Ishikawa (cell line): Measurements from ENCODE around the gene FBH1.

Experiments
- CREB1 ChIP-seq: IDR thresholded peaks from 2 replicates; pipeline ENCODE4 v1.6.1; 2012; ENCODE audit warnings: low read depth
- FOXM1 ChIP-seq: IDR thresholded peaks from 2 replicates; pipeline ENCODE4 v1.6.1; 2012; ENCODE audit warnings: low read depth, borderline replicate concordance
- TCF12 ChIP-seq: IDR thresholded peaks from 2 replicates; pipeline ENCODE4 v1.6.1; 2012; ENCODE audit warnings: low read depth
- TEAD4 ChIP-seq: IDR thresholded peaks from 2 replicates; pipeline ENCODE4 v1.6.1; 2012
- YY1 ChIP-seq: IDR thresholded peaks from 2 replicates; pipeline ENCODE4 v1.6.1; 2012; ENCODE audit warnings: low read depth
- TF ChIP-seq, protein P1 (sequence below): IDR thresholded peaks from 2 replicates; pipeline ENCODE4 v1.6.1; 2012

DNA sequence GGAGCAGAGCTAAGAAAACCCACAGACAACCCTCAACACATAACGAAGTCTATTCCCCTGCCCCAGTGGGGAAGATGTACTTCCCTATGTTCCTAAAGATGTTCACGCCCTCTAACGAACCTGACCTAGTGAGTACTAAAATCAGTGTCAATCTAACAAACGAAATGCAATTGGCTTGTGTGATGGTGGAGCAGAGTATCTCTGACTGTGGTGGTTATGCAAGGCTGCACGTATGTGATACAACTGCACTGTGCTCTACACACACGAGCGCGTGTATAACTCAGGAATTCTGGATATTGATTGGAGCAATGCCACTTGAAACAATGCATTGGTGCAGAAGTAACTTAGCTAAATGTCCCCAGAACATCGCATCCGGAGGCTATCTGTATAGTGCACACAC, 1.7 kb upstream of the FBH1 start:
- no peak for TF ChIP-seq YY1
- no peak for TF ChIP-seq FOXM1
- TF ChIP-seq CREB1 = no peak
- TF ChIP-seq, protein P1, sequence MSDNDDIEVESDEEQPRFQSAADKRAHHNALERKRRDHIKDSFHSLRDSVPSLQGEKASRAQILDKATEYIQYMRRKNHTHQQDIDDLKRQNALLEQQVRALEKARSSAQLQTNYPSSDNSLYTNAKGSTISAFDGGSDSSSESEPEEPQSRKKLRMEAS = no peak
- no peak for TF ChIP-seq TCF12
- TF ChIP-seq TEAD4 = no peak
